RKO (cell line): Measurements from ENCODE around the gene NUMB.
"Not testable (repeated sequence)": the region's sequence is repeated elsewhere in the genome, so short reads cannot be mapped to it uniquely, and the experiment has no call there.

Experiments
- DNase-seq: peaks from one replicate; pipeline ENCODE4 v3.0.0-alpha.2; 2016; ENCODE audit warnings: low spot score

Gene NUMB

GRCh38 chr14:73465823-73466532, 7.6 kb upstream of the NUMB start:
- DNase-seq = no peak

- DNase-seq = peak; percentile 95
These were observed 5.1 kb upstream of the NUMB start for GRCh38 chr14:73463411-73463810.

- no peak for DNase-seq
These were observed 4.5 kb upstream of the NUMB start for GRCh38 chr14:73462815-73463214.

GRCh38 chr14:73462048-73462715, 3.8 kb upstream of the NUMB start:
- no peak for DNase-seq

DNA sequence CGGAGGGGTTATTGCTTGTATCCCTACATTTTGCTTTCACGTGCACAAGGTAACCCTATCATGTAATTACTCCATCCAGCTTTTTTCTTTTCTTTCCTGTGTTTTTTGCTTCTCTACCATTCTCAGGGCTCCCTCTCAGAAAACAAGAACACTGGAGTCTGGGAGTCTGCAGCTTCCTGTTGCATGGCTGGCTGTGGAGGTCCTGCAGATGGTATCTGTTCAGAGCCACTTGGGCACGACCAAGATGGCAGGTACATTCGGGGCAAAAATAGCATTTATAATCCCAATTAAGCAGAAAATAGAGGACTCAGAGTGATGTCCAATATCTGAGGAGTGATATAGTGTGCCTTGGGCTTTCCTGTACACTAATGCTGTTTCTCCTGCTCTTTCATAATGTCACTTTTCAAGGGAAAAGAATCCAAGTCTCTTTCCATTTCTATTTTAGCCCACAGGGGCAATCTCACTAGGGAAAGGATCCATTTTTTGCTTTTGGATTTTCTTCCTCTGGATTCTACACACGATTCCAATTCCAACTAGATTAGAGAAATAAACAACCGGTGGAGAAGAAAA, 3.2 kb upstream of the NUMB start:
- no peak for DNase-seq

DNA sequence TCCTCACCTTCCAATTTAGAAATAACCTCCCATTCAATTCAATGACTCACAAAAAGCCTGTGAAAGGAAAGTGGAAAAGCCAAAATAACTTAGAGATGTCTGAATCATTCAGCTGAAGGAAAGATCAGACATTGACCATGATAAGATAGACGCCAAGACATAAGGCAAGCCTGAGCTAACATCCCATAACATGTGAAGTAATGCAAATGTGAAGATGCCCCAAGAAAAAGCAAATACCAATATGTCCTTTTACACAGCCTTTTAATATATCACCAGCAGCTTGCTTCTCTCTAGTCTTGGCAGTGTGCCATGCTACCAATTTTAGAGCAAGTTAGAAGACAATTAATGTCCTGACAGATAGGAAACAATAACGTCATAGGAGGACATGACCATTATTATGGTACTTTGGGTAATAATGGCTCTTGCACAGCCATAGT, 2.4 kb upstream of the NUMB start:
- no peak for DNase-seq

GRCh38 chr14:73459959-73460358, 1.6 kb upstream of the NUMB start:
- DNase-seq = no peak

- DNase-seq = peak; percentile 39
These were observed 493 bp downstream of the NUMB start for GRCh38 chr14:73457924-73458182.

DNA sequence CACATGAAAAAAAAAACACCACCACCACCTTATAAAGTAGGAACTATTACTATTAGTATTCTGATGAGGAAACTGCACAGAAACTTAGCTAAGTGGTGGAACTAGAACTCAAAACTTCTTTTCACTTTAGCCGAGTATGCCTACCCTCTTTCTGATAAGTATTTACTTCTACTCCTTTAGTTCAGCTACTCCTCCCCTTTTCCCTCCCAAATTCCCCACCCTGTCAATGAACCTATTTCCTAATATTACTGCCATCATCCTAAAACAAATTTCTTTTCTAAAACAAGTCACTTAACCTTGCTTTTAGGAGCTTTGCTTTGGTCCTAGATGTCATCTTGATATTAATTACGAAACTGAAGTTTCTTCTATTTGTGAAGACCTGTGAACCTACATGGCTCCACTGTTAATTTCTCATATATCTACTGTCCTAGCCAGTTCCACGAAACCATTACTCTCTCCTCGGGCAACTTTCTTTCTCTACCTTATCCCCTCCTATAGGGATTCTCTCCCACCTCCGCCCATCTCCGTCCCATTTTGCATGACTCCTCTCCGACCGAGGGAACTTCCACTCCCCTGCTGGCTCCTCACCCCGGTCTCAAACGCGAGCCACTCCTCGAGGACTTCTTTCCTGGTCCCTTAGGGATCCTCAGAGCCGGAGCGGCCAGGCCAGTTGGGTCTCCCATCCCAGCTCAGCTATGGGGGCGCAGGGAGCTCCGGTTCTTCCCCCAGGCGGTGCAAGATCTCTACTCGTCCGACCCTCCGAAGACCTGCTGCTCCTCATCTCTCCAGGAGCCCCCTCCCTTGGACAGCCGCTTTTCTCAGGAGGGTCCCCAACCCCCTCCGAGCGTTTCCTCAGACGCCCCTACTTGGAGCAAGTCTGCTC, 1.1 kb downstream of the NUMB start:
- peak; percentile 64 for DNase-seq

DNA sequence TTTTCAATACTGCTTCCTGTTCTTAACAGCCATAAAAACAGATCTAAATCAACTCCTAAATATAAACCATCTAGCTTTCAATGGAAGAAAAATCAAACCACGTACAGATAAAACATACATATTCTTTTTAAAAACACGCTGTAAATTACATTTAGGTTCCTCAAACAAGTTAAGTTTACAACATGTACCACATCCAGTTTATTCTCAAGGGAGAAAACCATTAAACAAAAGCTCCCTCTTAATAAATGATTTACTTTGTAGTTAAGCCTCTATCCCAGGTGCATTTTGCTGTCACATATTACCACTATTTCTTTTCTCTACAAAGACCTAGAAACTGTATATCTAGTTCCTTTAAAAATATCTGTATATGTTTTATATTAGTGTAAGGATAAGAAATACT, 3.1 kb downstream of the NUMB start:
- no peak for DNase-seq

DNA sequence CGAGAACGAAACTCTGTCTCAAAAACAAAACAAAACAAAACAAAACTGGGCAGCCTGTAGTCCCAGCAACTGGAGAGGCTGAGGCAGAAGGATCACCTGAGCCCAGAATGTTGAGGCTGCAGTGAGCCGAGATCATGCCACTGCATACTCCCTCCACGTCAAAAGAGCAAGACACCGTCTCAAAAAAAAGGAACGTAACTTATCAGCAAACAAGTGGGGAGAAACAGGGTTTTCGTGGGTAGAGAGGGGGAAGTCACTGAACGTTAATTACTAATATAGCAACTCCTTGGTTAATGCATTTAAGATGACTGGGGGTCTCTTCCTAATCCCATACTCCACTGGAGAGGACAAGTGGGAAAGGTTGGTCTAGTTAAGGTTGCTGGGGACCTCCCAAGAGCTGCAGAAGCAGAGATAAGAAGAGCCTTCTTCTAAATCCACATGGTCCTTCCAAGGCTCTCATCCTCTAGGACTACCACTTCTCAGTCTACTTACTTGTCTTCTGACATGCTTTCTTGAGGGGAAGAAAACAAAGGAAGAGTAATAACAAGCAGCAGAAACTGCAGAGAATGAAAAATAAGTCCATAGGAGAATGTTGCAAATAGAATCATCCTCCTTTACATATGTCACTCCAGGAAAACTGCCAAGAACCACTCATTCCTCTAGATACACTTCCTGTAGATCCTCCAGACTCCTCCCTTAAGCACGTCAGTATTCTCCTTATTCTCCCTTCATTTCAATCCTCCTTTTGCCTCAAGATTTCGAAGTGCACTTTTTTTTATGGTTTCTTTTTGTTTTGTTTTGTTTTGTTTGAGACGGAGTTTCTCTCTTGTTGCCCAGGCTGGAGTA, 5.8 kb downstream of the NUMB start:
- DNase-seq = peak; percentile 52

GRCh38 chr14:73443758-73444157, 14.6 kb downstream of the NUMB start:
- no peak for DNase-seq

GRCh38 chr14:73441286-73441685, 17.1 kb downstream of the NUMB start:
- no peak for DNase-seq

DNA sequence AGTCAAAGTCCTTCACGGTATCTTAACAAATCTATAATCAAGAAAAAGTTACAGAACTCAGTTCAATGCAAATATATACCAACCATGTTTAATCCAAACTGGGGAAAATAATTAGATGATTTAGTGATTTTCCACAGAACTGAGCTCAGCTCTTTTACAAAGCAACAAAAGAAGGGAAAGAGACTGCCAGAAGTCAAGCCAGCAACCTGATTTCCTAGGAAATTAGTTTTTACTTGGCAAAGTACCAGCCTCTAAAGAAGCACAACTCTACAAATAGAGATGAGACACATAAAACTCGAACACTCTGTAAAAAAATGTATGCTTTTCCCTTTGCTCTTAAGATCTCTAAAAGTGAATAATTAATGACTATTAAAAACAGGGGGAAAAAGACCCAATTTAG, 19.4 kb downstream of the NUMB start:
- DNase-seq = no peak

GRCh38 chr14:73437206-73437605, 21.1 kb downstream of the NUMB start:
- DNase-seq = no peak

DNA sequence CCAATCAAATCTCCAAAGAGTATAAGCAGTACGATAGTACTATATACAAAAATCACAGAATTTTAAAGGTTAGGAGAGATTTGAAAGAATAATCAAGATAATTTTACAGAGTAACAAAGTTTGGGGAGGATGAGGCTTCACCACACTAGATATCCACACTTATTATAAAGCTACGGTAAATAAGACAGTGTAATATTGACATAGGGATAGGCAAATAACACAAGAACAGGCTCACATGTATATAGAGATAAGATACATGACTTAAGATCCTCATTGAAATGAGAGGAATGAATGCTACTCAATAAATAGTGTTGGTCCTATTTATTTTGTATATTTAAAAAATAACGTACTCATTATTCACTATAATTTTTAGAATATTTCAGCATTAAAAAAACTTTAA, 26.2 kb downstream of the NUMB start:
- no peak for DNase-seq

DNA sequence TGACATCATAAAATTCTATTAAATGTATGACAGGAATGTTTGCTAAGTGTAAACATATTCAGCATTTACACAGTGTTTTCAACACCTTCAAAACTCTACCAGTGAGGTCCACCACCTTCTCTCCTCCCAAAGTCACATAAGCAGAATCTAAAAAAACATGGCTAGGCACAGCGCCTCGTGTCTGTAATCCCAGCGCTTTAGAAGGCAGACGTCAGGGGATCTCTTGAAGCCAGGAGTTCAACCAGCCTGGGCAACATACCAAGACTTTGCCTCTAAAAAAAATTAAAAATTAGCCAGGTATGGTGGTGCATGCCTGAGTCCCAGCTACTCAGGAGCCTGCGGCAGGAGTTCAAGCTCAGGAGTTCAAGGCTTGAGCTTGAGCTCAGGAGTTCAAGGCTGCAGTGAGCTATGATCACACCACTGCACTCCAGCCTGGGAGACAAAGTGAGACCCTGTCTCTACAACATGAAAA, 30.0 kb downstream of the NUMB start:
- DNase-seq = no peak

DNA sequence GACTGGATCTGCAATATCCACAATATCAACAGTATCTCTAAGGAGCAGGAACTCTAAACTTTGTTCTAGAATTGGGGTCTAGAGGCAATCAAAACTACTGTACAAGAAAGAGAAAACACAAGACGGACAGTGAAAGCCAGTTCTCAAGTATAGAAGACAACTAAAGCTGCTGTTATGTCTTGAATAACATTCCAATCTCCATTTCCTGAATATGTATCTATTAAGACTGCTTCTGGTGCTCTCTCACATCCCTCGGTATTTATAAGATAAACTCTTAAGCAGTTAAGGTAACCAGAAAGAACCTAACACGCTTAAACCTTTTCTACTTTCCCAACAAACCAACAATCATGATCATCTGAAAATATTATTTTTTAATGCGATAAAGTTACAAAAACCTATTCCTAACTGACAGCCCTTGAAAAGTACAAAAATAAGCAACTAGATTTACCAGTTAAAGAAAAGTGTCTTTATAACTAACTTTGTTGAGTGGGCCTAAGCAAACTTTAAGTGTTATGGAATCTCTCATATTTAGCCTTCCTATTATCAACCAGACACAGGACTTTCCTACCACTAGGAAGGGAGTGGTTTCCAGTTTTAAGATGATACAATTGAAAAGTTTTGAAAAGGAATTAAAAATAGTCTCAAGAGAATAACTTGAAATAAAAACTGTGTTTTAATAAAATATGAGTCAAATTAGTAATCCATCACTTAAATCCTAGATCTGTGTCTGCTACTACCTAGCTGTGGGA, 30.7 kb downstream of the NUMB start:
- DNase-seq = no peak

DNA sequence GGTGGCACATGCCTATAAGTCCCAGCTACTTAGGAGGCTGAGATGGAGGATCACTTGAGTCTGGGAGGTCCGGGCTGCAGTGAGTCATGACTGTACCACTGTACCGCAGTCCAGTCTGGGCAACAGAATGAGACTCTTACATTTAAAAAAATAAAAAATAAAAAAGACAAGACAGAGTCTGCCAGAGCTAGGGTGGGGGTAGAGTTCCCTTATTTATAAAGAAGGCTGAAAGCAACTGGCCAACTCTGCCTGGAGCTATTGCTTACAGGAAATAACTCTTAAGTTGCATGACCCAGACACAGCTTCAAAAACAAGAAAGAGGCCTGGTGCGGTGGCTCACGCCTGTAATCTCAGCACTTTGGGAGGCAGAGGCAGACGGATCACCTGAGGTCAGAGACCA, 31.5 kb downstream of the NUMB start:
- no peak for DNase-seq

GRCh38 chr14:73424453-73424852, 33.9 kb downstream of the NUMB start:
- no peak for DNase-seq

DNA sequence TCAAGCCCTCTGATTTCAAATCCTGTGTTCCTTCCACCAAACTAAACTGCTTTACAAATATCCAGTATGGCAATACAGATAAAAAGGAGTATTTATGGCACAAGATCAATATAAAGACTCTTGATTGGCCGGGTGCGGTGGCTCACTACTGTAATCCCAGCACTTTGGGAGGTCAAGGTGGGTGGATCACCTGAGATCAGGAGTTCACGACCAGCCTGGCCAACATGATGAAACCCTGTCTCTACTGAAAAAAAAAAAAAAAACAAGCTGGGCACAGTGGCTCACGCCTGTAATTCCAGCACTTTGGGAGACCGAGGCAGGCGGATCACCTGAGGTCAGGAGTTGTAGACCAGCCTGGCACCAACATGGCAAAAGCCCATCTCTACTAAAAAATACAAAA, 35.3 kb downstream of the NUMB start:
- not testable (repeated sequence) for DNase-seq
